Rectal smooth muscle tissue (tissue), 1 donor: ENCODE results near the gene ZNF177.
"Not testable (repeated sequence)": the region's sequence is repeated elsewhere in the genome, so short reads cannot be mapped to it uniquely, and the experiment has no call there.

Source experiments
- H3K27ac ChIP-seq: one replicate; pipeline ENCODE4 v1.7.0; 2013; ENCODE audit warnings: low read depth, low read length, inconsistent platforms
- H3K27me3 ChIP-seq: one replicate; pipeline ENCODE4 v1.7.0; 2013; ENCODE audit warnings: low read length; ENCODE audit not compliant: control insufficient read depth, insufficient read depth
- H3K36me3 ChIP-seq: one replicate; pipeline ENCODE4 v1.7.0; 2013; ENCODE audit warnings: low read length; ENCODE audit not compliant: control insufficient read depth, insufficient read depth
- H3K4me1 ChIP-seq: one replicate; pipeline ENCODE4 v1.7.0; 2013; ENCODE audit warnings: low read length; ENCODE audit not compliant: control insufficient read depth, insufficient read depth
- H3K4me3 ChIP-seq: one replicate; pipeline ENCODE4 v1.7.0; 2013; ENCODE audit warnings: low read length
- H3K9ac ChIP-seq: one replicate; pipeline ENCODE4 v1.7.0; 2013; ENCODE audit warnings: low read length

ZNF177 gene

GRCh38 chr19:9362905-9363304, at the start of gene ZNF177:
ZNF177 (plus strand) TSS chr19:9363013; CDS start chr19:9378312, 15,299 bp downstream.
- no peak within 1 kb of the TSS for H3K4me3 ChIP-seq
- H3K4me1 ChIP-seq: no peaks in the 10 kb centered on the region
- no peak within 1 kb of the TSS for H3K27ac ChIP-seq
- no peaks in the 10 kb centered on the region for H3K27me3 ChIP-seq
- no peak within 1 kb of the TSS for H3K9ac ChIP-seq
- no peaks in the 10 kb centered on the region for H3K36me3 ChIP-seq

GRCh38 chr19:9313756-9314155, 49.1 kb upstream of the ZNF177 start:
- Histone ChIP-seq H3K36me3 (no peaks in the 10 kb centered on the region), H3K27ac (no peak overlapping the region), H3K4me3 (no peak overlapping the region), H3K4me1 (peaks cover 1% of the 10 kb centered on the region), H3K9ac (no peak overlapping the region), H3K27me3 (no peaks in the 10 kb centered on the region)

- no peak overlapping the region for H3K9ac ChIP-seq
- no peaks in the 10 kb centered on the region for H3K4me1 ChIP-seq
Measured at GRCh38 chr19:9321338-9321737, 41.5 kb upstream of the ZNF177 start.

GRCh38 chr19:9321756-9322155, 41.1 kb upstream of the ZNF177 start:
- H3K4me3 ChIP-seq, H3K27ac ChIP-seq, H3K27me3 ChIP-seq, H3K36me3 ChIP-seq, H3K9ac ChIP-seq, H3K4me1 ChIP-seq: not testable (repeated sequence)

More at GRCh38 chr19:9321338-9321737, 41.5 kb upstream of the ZNF177 start:
- no peak overlapping the region for H3K4me3 ChIP-seq
- H3K27ac ChIP-seq: no peak overlapping the region
- H3K36me3 ChIP-seq: no peaks in the 10 kb centered on the region
- H3K27me3 ChIP-seq: no peaks in the 10 kb centered on the region

GRCh38 chr19:9322201-9322600, 40.6 kb upstream of the ZNF177 start:
- H3K4me3 ChIP-seq, H3K27me3 ChIP-seq, H3K9ac ChIP-seq, H3K36me3 ChIP-seq, H3K27ac ChIP-seq, H3K4me1 ChIP-seq: not testable (repeated sequence)

- H3K27ac ChIP-seq: peak overlapping the region; percentile 84
- no peaks in the 10 kb centered on the region for H3K36me3 ChIP-seq
- no peaks in the 10 kb centered on the region for H3K27me3 ChIP-seq
- no peaks in the 10 kb centered on the region for H3K4me1 ChIP-seq
- H3K4me3 ChIP-seq: peak overlapping the region; percentile 62
- H3K9ac ChIP-seq: peak overlapping the region; percentile 21
Measured at GRCh38 chr19:9323557-9323918, 39.3 kb upstream of the ZNF177 start.

- peak within 1 kb of the TSS; percentile 84 for H3K27ac ChIP-seq
- peak within 1 kb of the TSS; percentile 21 for H3K9ac ChIP-seq
- H3K27me3 ChIP-seq: no peaks in the 10 kb centered on the region
- H3K36me3 ChIP-seq: no peaks in the 10 kb centered on the region
- no peaks in the 10 kb centered on the region for H3K4me1 ChIP-seq
- peak within 1 kb of the TSS; percentile 62 for H3K4me3 ChIP-seq
Measured at GRCh38 chr19:9323919-9324583, 38.8 kb upstream of the ZNF177 start, which contains the start of gene ZNF559. ZNF559 (plus strand) TSS chr19:9324179; CDS start chr19:9338550, 14,371 bp downstream.

- H3K27ac ChIP-seq: peak overlapping the region; percentile 84
- H3K9ac ChIP-seq: peak overlapping the region; percentile 6
Measured at GRCh38 chr19:9324584-9324962, 38.2 kb upstream of the ZNF177 start.

GRCh38 chr19:9329999-9330398, 32.8 kb upstream of the ZNF177 start:
- Histone ChIP-seq H3K4me3 (no peak overlapping the region), H3K4me1 (no peaks in the 10 kb centered on the region), H3K9ac (no peak overlapping the region), H3K27me3 (no peaks in the 10 kb centered on the region), H3K36me3 (peaks cover 6% of the 10 kb centered on the region), H3K27ac (no peak overlapping the region)

More at GRCh38 chr19:9324584-9324962, 38.2 kb upstream of the ZNF177 start:
- Histone ChIP-seq H3K4me1 (no peaks in the 10 kb centered on the region), H3K36me3 (no peaks in the 10 kb centered on the region), H3K4me3 (peak overlapping the region; percentile 62), H3K27me3 (no peaks in the 10 kb centered on the region)

- Histone ChIP-seq H3K36me3 (peaks cover 51% of the 10 kb centered on the region), H3K4me3 (peak overlapping the region; percentile 16), H3K4me1 (no peaks in the 10 kb centered on the region), H3K27ac (no peak overlapping the region), H3K27me3 (no peaks in the 10 kb centered on the region), H3K9ac (no peak overlapping the region)
Measured at GRCh38 chr19:9342610-9343304, 20.1 kb upstream of the ZNF177 start.

- H3K27me3 ChIP-seq: no peaks in the 10 kb centered on the region
- H3K4me3 ChIP-seq: no peak overlapping the region
- H3K4me1 ChIP-seq: no peaks in the 10 kb centered on the region
- H3K9ac ChIP-seq: no peak overlapping the region
- no peak overlapping the region for H3K27ac ChIP-seq
- peaks cover 37% of the 10 kb centered on the region for H3K36me3 ChIP-seq
Measured at GRCh38 chr19:9345005-9345404, 17.8 kb upstream of the ZNF177 start.

GRCh38 chr19:9348253-9348652, 14.6 kb upstream of the ZNF177 start:
- Histone ChIP-seq H3K4me3 (no peak overlapping the region), H3K4me1 (no peaks in the 10 kb centered on the region), H3K27ac (no peak overlapping the region), H3K36me3 (peaks cover 16% of the 10 kb centered on the region), H3K27me3 (no peaks in the 10 kb centered on the region), H3K9ac (no peak overlapping the region)

GRCh38 chr19:9348671-9349070, 14.1 kb upstream of the ZNF177 start:
- no peak overlapping the region for H3K4me3 ChIP-seq
- H3K27ac ChIP-seq: no peak overlapping the region
- H3K4me1 ChIP-seq: no peaks in the 10 kb centered on the region
- H3K9ac ChIP-seq: no peak overlapping the region
- H3K27me3 ChIP-seq: no peaks in the 10 kb centered on the region
- peaks cover 15% of the 10 kb centered on the region for H3K36me3 ChIP-seq
